Upper lobe of right lung (tissue), 1 donor: ENCODE results near the gene ATR. TPM values are rescaled to one million over a fixed set of nuclear protein-coding genes. Genes with fewer than 3 reads are reported as not detected.
"Not testable (repeated sequence)": the region's sequence is repeated elsewhere in the genome, so short reads cannot be mapped to it uniquely, and the experiment has no call there.

Experiments used
- ATAC-seq: fragments of 200-7000 bp; cut with Tn5 transposase; one replicate; pipeline ENCODE4 v1.9.1; 2020; ENCODE audit warnings: mild to moderate bottlenecking, moderate library complexity
- DNase-seq: peaks from one replicate; pipeline ENCODE4 v3.0.0-alpha.2; 2020
- H3K27ac ChIP-seq: fragments of 200-600 bp; one replicate; pipeline ENCODE4 v1.8.0; 2022
- H3K27me3 ChIP-seq: fragments of 200-600 bp; one replicate; pipeline ENCODE4 v1.8.0; 2022; ENCODE audit warnings: mild to moderate bottlenecking
- H3K36me3 ChIP-seq: fragments of 200-600 bp; one replicate; pipeline ENCODE4 v1.8.0; 2022
- H3K4me1 ChIP-seq: fragments of 200-600 bp; one replicate; pipeline ENCODE4 v1.8.0; 2022
- H3K4me3 ChIP-seq: fragments of 200-600 bp; one replicate; pipeline ENCODE4 v1.8.0; 2022; ENCODE audit warnings: mild to moderate bottlenecking
- H3K9me3 ChIP-seq: fragments of 200-600 bp; one replicate; pipeline ENCODE4 v1.8.0; 2022
- CTCF ChIP-seq: fragments of 200-600 bp; IDR thresholded peaks from one replicate; pipeline ENCODE4 v1.8.0; 2022; ENCODE audit warnings: antibody characterized with exemption
- intact Hi-C: fragments of 100-400 bp; cut with DNase I; formaldehyde crosslinking; loops from one replicate; pipeline ENCODE4 v1.11.0; 2022
- total RNA-seq: library from RNA; stranded (reverse); fragmentation: NEBNext Ultra II Directional; extraction: Animal tissue kit (Norgen Biotek cat#: 25700); gene quantifications from one replicate; pipeline ENCODE4 v1.2.1, GENCODE V29; 2021
- donor health status: DM: no; HTN: yes; CAD: no; lungs with severe emphysema.

ATR gene
- total RNA-seq, 1 donor from 2014 or later: 23.0 TPM

GRCh38 chr3:142611206-142611605 lies 32.7 kb upstream of the ATR start:
- intact Hi-C loops: no loop called here
- no peak for TF ChIP-seq CTCF
- H3K27me3 ChIP-seq: no peaks in the 10 kb centered on the region
- ATAC-seq: no peak
- no peaks in the 10 kb centered on the region for H3K9me3 ChIP-seq
- H3K27ac ChIP-seq: no peak overlapping the region
- no peak overlapping the region for H3K4me3 ChIP-seq
- H3K36me3 ChIP-seq: no peaks in the 10 kb centered on the region
- DNase-seq: no peak
- H3K4me1 ChIP-seq: no peaks in the 10 kb centered on the region

GRCh38 chr3:142609136-142609535 lies 30.6 kb upstream of the ATR start:
- H3K4me1 ChIP-seq: no peaks in the 10 kb centered on the region
- TF ChIP-seq CTCF: no peak
- ATAC-seq: no peak
- no peaks in the 10 kb centered on the region for H3K27me3 ChIP-seq
- no peak overlapping the region for H3K27ac ChIP-seq
- H3K36me3 ChIP-seq: no peaks in the 10 kb centered on the region
- DNase-seq: no peak
- intact Hi-C loops: no loop called here
- no peaks in the 10 kb centered on the region for H3K9me3 ChIP-seq
- no peak overlapping the region for H3K4me3 ChIP-seq

GRCh38 chr3:142608631-142609030 lies 30.1 kb upstream of the ATR start:
- Histone ChIP-seq H3K9me3 (no peaks in the 10 kb centered on the region), H3K36me3 (no peaks in the 10 kb centered on the region), H3K27me3 (no peaks in the 10 kb centered on the region), H3K27ac (no peak overlapping the region), H3K4me3 (no peak overlapping the region), H3K4me1 (no peaks in the 10 kb centered on the region)
- no peak for TF ChIP-seq CTCF
- DNase-seq (no peak), ATAC-seq (no peak)
- intact Hi-C loops: no loop called here

GRCh38 chr3:142604940-142605339 lies 26.4 kb upstream of the ATR start:
- Histone ChIP-seq H3K27me3 (no peaks in the 10 kb centered on the region), H3K4me3 (no peak overlapping the region), H3K36me3 (no peaks in the 10 kb centered on the region), H3K27ac (no peak overlapping the region), H3K4me1 (no peaks in the 10 kb centered on the region), H3K9me3 (no peaks in the 10 kb centered on the region)
- DNase-seq: no peak
- no peak for TF ChIP-seq CTCF
- intact Hi-C loops: no loop called here
- ATAC-seq: no peak

GRCh38 chr3:142603386-142603705 lies 24.8 kb upstream of the ATR start:
- H3K27ac ChIP-seq, H3K36me3 ChIP-seq, H3K4me1 ChIP-seq, H3K4me3 ChIP-seq, H3K27me3 ChIP-seq, ATAC-seq, intact Hi-C loops, DNase-seq, H3K9me3 ChIP-seq: not testable (repeated sequence)

GRCh38 chr3:142602619-142603385 lies 24.3 kb upstream of the ATR start:
- Histone ChIP-seq H3K4me1 (no peaks in the 10 kb centered on the region), H3K27me3 (no peaks in the 10 kb centered on the region), H3K4me3 (no peak overlapping the region), H3K9me3 (no peaks in the 10 kb centered on the region), H3K36me3 (no peaks in the 10 kb centered on the region), H3K27ac (no peak overlapping the region)
- no peak for TF ChIP-seq CTCF
- no peak for ATAC-seq
- intact Hi-C loops: no loop called here
- DNase-seq: no peak
